Small intestine (tissue), 7 donors: ENCODE data around the gene NUAK1. TPM values are rescaled to one million over a fixed set of nuclear protein-coding genes. Genes with fewer than 3 reads are reported as not detected.

ENCODE experiments used
- DNase-seq, 2 donors: peaks; one replicate each; pipeline versions ENCODE4 v3.0.0 to v3.0.0-alpha.2; 2013
- FAIRE-seq: peaks from 2 replicates; lab custom pipeline; 2012; peaks lifted over from hg19 to GRCh38; lab: Jason Lieb, UNC
- H3K27ac ChIP-seq, 3 donors: one replicate each; pipeline ENCODE4 v1.5.1; 2013; ENCODE audit warnings: low read length in 2 of 3, mild to moderate bottlenecking in 2 of 3, control low read depth in 1 of 3, inconsistent platforms in 1 of 3, low read depth in 1 of 3, moderate library complexity in 1 of 3
- H3K27me3 ChIP-seq, 3 donors: one replicate each; pipeline ENCODE4 v1.6.1; 2013; ENCODE audit warnings: low read length in 3 of 3, inconsistent platforms in 1 of 3; ENCODE audit not compliant: control insufficient read depth in 3 of 3, insufficient read depth in 3 of 3
- H3K36me3 ChIP-seq, 3 donors: one replicate each; pipeline ENCODE4 v1.6.1; 2013; ENCODE audit warnings: low read length in 3 of 3, inconsistent platforms in 1 of 3, low read depth in 1 of 3, mild to moderate bottlenecking in 1 of 3, moderate library complexity in 1 of 3; ENCODE audit not compliant: control insufficient read depth in 3 of 3, insufficient read depth in 2 of 3
- H3K4me1 ChIP-seq, 3 donors: one replicate each; pipeline ENCODE4 v1.6.1; 2013; ENCODE audit warnings: low read length in 2 of 3, inconsistent platforms in 1 of 3, low read depth in 1 of 3, mild to moderate bottlenecking in 1 of 3, moderate library complexity in 1 of 3; ENCODE audit not compliant: control insufficient read depth in 3 of 3, insufficient read depth in 2 of 3
- H3K4me3 ChIP-seq, 3 donors: one replicate each; pipeline ENCODE4 v1.5.1; 2013; ENCODE audit warnings: low read length in 3 of 3, control low read depth in 1 of 3, inconsistent platforms in 1 of 3, low read depth in 1 of 3, mild to moderate bottlenecking in 1 of 3, moderate library complexity in 1 of 3
- H3K9me3 ChIP-seq, 2 donors: one replicate each; pipeline ENCODE4 v1.6.1; 2013; ENCODE audit warnings: low read depth in 1 of 2, low read length in 1 of 2; ENCODE audit not compliant: control insufficient read depth in 2 of 2, insufficient read depth in 1 of 2
- WGBS, 3 donors: extraction: QIAGEN DNeasy Blood & Tissue Kit; methylation state at CpG; one replicate each; pipeline ENCODE4 v1.1.7; 2013; 5-methylcytosine and 5-hydroxymethylcytosine counted together
- polyA plus RNA-seq, 4 donors: library from polyadenylated mRNA; stranded (reverse) in 3 of 4; unstranded in 1 of 4; fragments of 200-250 nt in 3 of 4; fragments of 120-200 nt in 1 of 4; gene quantifications; one replicate each; pipeline versions ENCODE4 v1.2.1 to v1.2.3, GENCODE V29; 2013
- donor health status: healthy with polysubstance abuse.
- donor health status: control.
- donor health status: control.
- donor health status: Bipolar disorder and iron deficiency.
- donor health status: healthy.

The NUAK1 gene
- polyA plus RNA-seq, 4 donors, result 0.67 to 4.8 (median 1.5) TPM

GRCh38 chr12:106033161-106033675 is 105.5 kb downstream of the NUAK1 start:
- Histone ChIP-seq H3K27ac (no peak overlapping the region), H3K9me3 (no peaks in the 10 kb centered on the region), H3K36me3 (no peaks in the 10 kb centered on the region), H3K4me3 (no peak overlapping the region), H3K27me3 (no peaks in the 10 kb centered on the region), H3K4me1 (no peaks in the 10 kb centered on the region)
- no peak for DNase-seq
- no peak for FAIRE-seq
- 79 to 92% (median 86%) methylated on average over 4 of the region's 4 CpGs for WGBS, 3 donors

- no peak for FAIRE-seq
- no peak overlapping the region for H3K4me3 ChIP-seq
- H3K36me3 ChIP-seq, result no peaks in the 10 kb centered on the region
- H3K27ac ChIP-seq, result no peak overlapping the region
- H3K27me3 ChIP-seq, result no peaks in the 10 kb centered on the region
- no peaks in the 10 kb centered on the region for H3K4me1 ChIP-seq
- H3K9me3 ChIP-seq, result no peaks in the 10 kb centered on the region
- no peak for DNase-seq
These were observed 106.2 kb downstream of the NUAK1 start for GRCh38 chr12:106032623-106032925.

GRCh38 chr12:106031761-106032622 is 106.8 kb downstream of the NUAK1 start:
- FAIRE-seq (no peak), DNase-seq (no peak)
- no peak overlapping the region for H3K27ac ChIP-seq
- no peaks in the 10 kb centered on the region for H3K9me3 ChIP-seq
- H3K4me1 ChIP-seq, result no peaks in the 10 kb centered on the region
- 66 to 90% (median 72%) methylated on average over 4 of the region's 4 CpGs for WGBS, 3 donors
- no peak overlapping the region for H3K4me3 ChIP-seq
- H3K36me3 ChIP-seq, result no peaks in the 10 kb centered on the region
- H3K27me3 ChIP-seq, result no peaks in the 10 kb centered on the region

GRCh38 chr12:106030210-106031071 is 108.3 kb downstream of the NUAK1 start:
- no peaks in the 10 kb centered on the region for H3K4me1 ChIP-seq
- no peaks in the 10 kb centered on the region for H3K27me3 ChIP-seq
- FAIRE-seq, result no peak
- H3K4me3 ChIP-seq, result no peak overlapping the region
- H3K9me3 ChIP-seq, result no peaks in the 10 kb centered on the region
- no peak overlapping the region for H3K27ac ChIP-seq
- H3K36me3 ChIP-seq, result no peaks in the 10 kb centered on the region
- 37 to 45% (median 44%) methylated on average over 12 of the region's 12 CpGs for WGBS, 3 donors
- peak in 1 of 2 donors; percentile 6 for DNase-seq

- Histone ChIP-seq H3K27ac (no peak overlapping the region), H3K9me3 (no peaks in the 10 kb centered on the region), H3K4me1 (no peaks in the 10 kb centered on the region), H3K4me3 (no peak overlapping the region), H3K27me3 (no peaks in the 10 kb centered on the region), H3K36me3 (no peaks in the 10 kb centered on the region)
- no peak for DNase-seq
- 51 to 82% (median 60%) methylated on average over 1 of the region's 1 CpG for WGBS, 3 donors
- no peak for FAIRE-seq
These were observed 109.2 kb downstream of the NUAK1 start for GRCh38 chr12:106029532-106029931.

- Histone ChIP-seq H3K27ac (no peak overlapping the region), H3K27me3 (no peaks in the 10 kb centered on the region), H3K4me3 (no peak overlapping the region), H3K9me3 (no peaks in the 10 kb centered on the region), H3K36me3 (no peaks in the 10 kb centered on the region), H3K4me1 (no peaks in the 10 kb centered on the region)
- no peak for DNase-seq
- WGBS, 3 donors, result 86 to 90% (median 87%) methylated on average over 6 of the region's 6 CpGs
- no peak for FAIRE-seq
These were observed 110.8 kb downstream of the NUAK1 start for GRCh38 chr12:106027911-106028310.

- no peak for DNase-seq
- no peak for FAIRE-seq
- WGBS, 3 donors, result 85 to 89% (median 86%) methylated on average over 5 of the region's 5 CpGs
- no peaks in the 10 kb centered on the region for H3K27me3 ChIP-seq
- no peaks in the 10 kb centered on the region for H3K36me3 ChIP-seq
- no peaks in the 10 kb centered on the region for H3K4me1 ChIP-seq
- H3K27ac ChIP-seq, result no peak overlapping the region
- no peak overlapping the region for H3K4me3 ChIP-seq
- no peaks in the 10 kb centered on the region for H3K9me3 ChIP-seq
These were observed 111.5 kb downstream of the NUAK1 start for GRCh38 chr12:106027286-106027685.

- H3K9me3 ChIP-seq, result no peaks in the 10 kb centered on the region
- WGBS, 3 donors, result 62 to 84% (median 63%) methylated on average over 2 of the region's 2 CpGs
- no peaks in the 10 kb centered on the region for H3K36me3 ChIP-seq
- H3K4me3 ChIP-seq, result no peak overlapping the region
- H3K4me1 ChIP-seq, result peaks cover 0 to 15% (median 0%) of the 10 kb centered on the region in 3 donors
- no peaks in the 10 kb centered on the region for H3K27me3 ChIP-seq
- no peak overlapping the region for H3K27ac ChIP-seq
- FAIRE-seq, result no peak
- no peak for DNase-seq
These were observed 113.6 kb downstream of the NUAK1 start for GRCh38 chr12:106025129-106025528.
